ENCODE data around the gene PATZ1.

Gene PATZ1

DNA sequence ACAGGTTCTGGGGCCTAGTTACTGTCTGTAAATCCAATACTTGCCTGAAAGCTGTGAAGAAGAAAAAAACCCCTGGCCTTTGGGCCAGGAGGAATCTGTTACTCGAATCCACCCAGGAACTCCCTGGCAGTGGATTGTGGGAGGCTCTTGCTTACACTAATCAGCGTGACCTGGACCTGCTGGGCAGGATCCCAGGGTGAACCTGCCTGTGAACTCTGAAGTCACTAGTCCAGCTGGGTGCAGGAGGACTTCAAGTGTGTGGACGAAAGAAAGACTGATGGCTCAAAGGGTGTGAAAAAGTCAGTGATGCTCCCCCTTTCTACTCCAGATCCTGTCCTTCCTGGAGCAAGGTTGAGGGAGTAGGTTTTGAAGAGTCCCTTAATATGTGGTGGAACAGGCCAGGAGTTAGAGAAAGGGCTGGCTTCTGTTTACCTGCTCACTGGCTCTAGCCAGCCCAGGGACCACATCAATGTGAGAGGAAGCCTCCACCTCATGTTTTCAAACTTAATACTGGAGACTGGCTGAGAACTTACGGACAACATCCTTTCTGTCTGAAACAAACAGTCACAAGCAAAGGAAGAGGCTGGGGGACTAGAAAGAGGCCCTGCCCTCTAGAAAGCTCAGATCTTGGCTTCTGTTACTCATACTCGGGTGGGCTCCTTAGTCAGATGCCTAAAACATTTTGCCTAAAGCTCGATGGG lies 67.4 kb downstream of the PATZ1 start:
- DNase-seq, result no peak

DNA sequence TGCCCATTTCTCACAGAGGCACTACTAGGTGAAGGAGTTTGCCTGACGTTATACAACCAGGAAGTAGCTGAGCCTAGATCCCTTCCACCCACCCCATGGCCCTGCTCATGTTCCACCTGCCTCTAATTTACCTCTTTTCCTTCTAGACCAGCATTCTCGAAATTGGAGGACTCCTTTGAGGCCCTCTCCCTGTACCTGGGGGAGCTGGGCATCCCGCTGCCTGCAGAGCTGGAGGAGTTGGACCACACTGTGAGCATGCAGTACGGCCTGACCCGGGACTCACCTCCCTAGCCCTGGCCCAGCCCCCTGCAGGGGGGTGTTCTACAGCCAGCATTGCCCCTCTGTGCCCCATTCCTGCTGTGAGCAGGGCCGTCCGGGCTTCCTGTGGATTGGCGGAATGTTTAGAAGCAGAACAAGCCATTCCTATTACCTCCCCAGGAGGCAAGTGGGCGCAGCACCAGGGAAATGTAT lies 68.0 kb downstream of the PATZ1 start:
- DNase-seq, result no peak

DNA sequence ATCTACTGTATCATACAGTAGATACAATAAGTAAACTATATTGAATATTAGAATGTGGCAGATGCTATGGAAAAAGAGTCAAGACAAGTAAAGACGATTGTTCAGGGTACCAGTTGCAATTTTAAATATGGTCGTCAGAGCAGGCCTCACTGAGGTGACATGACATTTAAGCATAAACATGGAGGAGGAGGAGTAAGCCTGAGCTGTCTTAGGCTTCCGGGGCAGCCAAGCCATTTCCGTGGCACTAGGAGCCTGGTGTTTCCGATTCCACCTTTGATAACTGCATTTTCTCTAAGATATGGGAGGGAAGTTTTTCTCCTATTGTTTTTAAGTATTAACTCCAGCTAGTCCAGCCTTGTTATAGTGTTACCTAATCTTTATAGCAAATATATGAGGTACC lies 68.4 kb downstream of the PATZ1 start:
- DNase-seq, result no peak

DNA sequence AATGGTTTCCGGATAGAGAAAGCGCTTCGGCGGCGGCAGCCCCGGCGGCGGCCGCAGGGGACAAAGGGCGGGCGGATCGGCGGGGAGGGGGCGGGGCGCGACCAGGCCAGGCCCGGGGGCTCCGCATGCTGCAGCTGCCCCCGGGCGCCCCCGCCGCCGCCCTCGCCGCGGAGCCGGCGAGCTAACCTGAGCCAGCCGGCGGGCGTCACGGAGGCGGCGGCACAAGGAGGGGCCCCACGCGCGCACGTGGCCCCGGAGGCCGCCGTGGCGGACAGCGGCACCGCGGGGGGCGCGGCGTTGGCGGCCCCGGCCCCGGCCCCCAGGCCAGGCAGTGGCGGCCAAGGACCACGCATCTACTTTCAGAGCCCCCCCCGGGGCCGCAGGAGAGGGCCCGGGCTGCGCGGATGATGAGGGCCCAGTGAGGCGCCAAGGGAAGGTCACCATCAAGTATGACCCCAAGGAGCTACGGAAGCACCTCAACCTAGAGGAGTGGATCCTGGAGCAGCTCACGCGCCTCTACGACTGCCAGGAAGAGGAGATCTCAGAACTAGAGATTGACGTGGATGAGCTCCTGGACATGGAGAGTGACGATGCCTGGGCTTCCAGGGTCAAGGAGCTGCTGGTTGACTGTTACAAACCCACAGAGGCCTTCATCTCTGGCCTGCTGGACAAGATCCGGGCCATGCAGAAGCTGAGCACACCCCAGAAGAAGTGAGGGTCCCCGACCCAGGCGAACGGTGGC lies 69.5 kb downstream of the PATZ1 start:
- no peak for DNase-seq

Data from OCI-M1 (cell line).